Endothelial cell of umbilical vein (primary cell): ENCODE data around the gene ULK1. TPM values are rescaled to one million over a fixed set of nuclear protein-coding genes. Genes with fewer than 3 reads are reported as not detected.

Experiments used
- BruUV-seq: library from RNA; stranded (reverse); fragments of 400-500 nt; replicated peaks from 2 replicates; lab custom pipeline; 2021; lab: Mats Ljungman, UMichigan
- CTCF ChIA-PET: fragments of 300-600, 350-600 bp; sonication (Branson Sonifier 250); formaldehyde crosslinking; loops from one replicate; lab custom pipeline; 2021; ENCODE audit warnings: antibody characterized with exemption, inconsistent platforms; lab: Charles Lee
- POLR2A ChIA-PET: fragments of 300-600, 350-600 bp; sonication (Branson Sonifier 250); formaldehyde crosslinking; loops from one replicate; lab custom pipeline; 2021; ENCODE audit warnings: antibody characterized with exemption, inconsistent platforms; lab: Charles Lee
- DNase-seq: peaks from one replicate; pipeline ENCODE4 v3.0.0-alpha.2; 2011; ENCODE audit warnings: low read depth, low spot score
- FAIRE-seq: peaks from 2 replicates; lab custom pipeline; 2011; peaks lifted over from hg19 to GRCh38; lab: Jason Lieb, UNC
- H2AFZ ChIP-seq: 2 replicates; pipeline ENCODE4 v1.6.0; 2012; ENCODE audit warnings: low read depth, low read length, control low read depth, inconsistent platforms
- H3K27ac ChIP-seq: 2 replicates; pipeline ENCODE4 v1.5.1; 2011; ENCODE audit warnings: low read depth, mild to moderate bottlenecking, control low read depth, low read length, moderate library complexity; ENCODE audit not compliant: insufficient read depth
- H3K27me3 ChIP-seq, 2 experiments: 2 replicates each; pipeline versions ENCODE4 v1.6.0 to v1.6.1; 2011; ENCODE audit warnings: low read length in 2 of 2, mixed read lengths in 1 of 2; ENCODE audit not compliant: control insufficient read depth in 2 of 2, insufficient read depth in 2 of 2
- H3K36me3 ChIP-seq, 2 experiments: 2 replicates in 1 of 2; 3 replicates in 1 of 2; pipeline ENCODE4 v1.5.1; 2011; ENCODE audit warnings: low read length in 2 of 2, mild to moderate bottlenecking in 1 of 2, moderate library complexity in 1 of 2; ENCODE audit not compliant: control insufficient read depth in 2 of 2, insufficient read depth in 2 of 2; ENCODE audit errors: extremely low read depth in 1 of 2
- H3K4me1 ChIP-seq: 3 replicates; pipeline ENCODE4 v1.5.1; 2011; ENCODE audit warnings: mild to moderate bottlenecking, low read length; ENCODE audit not compliant: control insufficient read depth, insufficient read depth; ENCODE audit errors: extremely low read depth
- H3K4me2 ChIP-seq: 2 replicates; pipeline ENCODE4 v1.6.1; 2011; ENCODE audit warnings: low read length, control low read depth, mixed read lengths; ENCODE audit not compliant: insufficient read depth
- H3K4me3 ChIP-seq, 3 experiments: fragments of 200-600 bp in 1 of 3; sonication (generic), shearing (Covaris generic) in 1 of 3; replicated peaks in 1 of 3; 2 replicates each; pipeline ENCODE4 v1.5.1; 2011 to 2016; ENCODE audit warnings: control low read depth in 3 of 3, low read length in 3 of 3, mild to moderate bottlenecking in 2 of 3, inconsistent platforms in 1 of 3, low read depth in 1 of 3, moderate library complexity in 1 of 3; ENCODE audit not compliant: insufficient read depth in 1 of 3
- H3K79me2 ChIP-seq: 2 replicates; pipeline ENCODE4 v1.6.0; 2012; ENCODE audit warnings: low read length, inconsistent platforms; ENCODE audit not compliant: control insufficient read depth, insufficient read depth
- H3K9ac ChIP-seq: replicated peaks from 2 replicates; pipeline ENCODE3; 2011; ENCODE audit warnings: low read length, control low read depth; ENCODE audit not compliant: insufficient read depth; ENCODE audit errors: extremely low read depth
- H3K9me1 ChIP-seq: replicated peaks from 3 replicates; pipeline ENCODE4 v1.6.0; 2011; ENCODE audit warnings: mild to moderate bottlenecking, low read length; ENCODE audit not compliant: control insufficient read depth, insufficient read depth; ENCODE audit errors: extremely low read depth
- H3K9me3 ChIP-seq: replicated peaks from 2 replicates; pipeline ENCODE4 v1.5.1; 2012; ENCODE audit warnings: low read length, inconsistent platforms; ENCODE audit not compliant: control insufficient read depth, insufficient read depth
- H4K20me1 ChIP-seq: replicated peaks from 2 replicates; pipeline ENCODE3; 2011; ENCODE audit warnings: mild to moderate bottlenecking, low read length; ENCODE audit not compliant: control insufficient read depth, insufficient read depth; ENCODE audit errors: extremely low read depth
- CTCF ChIP-seq, 2 donors: IDR thresholded peaks; 1 replicate in 1 of 2; 2 replicates in 1 of 2; pipeline ENCODE4 v1.5.1; 2011; ENCODE audit warnings: low read length in 2 of 2, mild to moderate bottlenecking in 2 of 2, moderate library complexity in 2 of 2, control low read depth in 1 of 2, inconsistent platforms in 1 of 2, low read depth in 1 of 2; ENCODE audit not compliant: insufficient read depth in 1 of 2; ENCODE audit errors: extremely low read depth in 1 of 2
- EZH2 ChIP-seq: IDR thresholded peaks from 2 replicates; pipeline ENCODE4 v1.6.1; 2012; ENCODE audit warnings: borderline replicate concordance, low read depth, mild to moderate bottlenecking, moderate library complexity, low read length, inconsistent platforms; ENCODE audit not compliant: severe bottlenecking
- FOS ChIP-seq: IDR thresholded peaks from 2 replicates; pipeline ENCODE4 v1.6.1; 2011; ENCODE audit warnings: mild to moderate bottlenecking, low read length, moderate library complexity, borderline replicate concordance; ENCODE audit not compliant: insufficient read depth
- GATA2 ChIP-seq: IDR thresholded peaks from 2 replicates; pipeline ENCODE4 v1.7.0; 2011; ENCODE audit warnings: low read depth, mild to moderate bottlenecking, moderate library complexity, mixed read lengths, low read length; ENCODE audit not compliant: insufficient read length, insufficient read depth
- JUN ChIP-seq: IDR thresholded peaks from 2 replicates; pipeline ENCODE4 v1.6.1; 2011; ENCODE audit warnings: borderline replicate concordance, low read depth; ENCODE audit not compliant: insufficient read length, insufficient read depth
- MAX ChIP-seq: IDR thresholded peaks from 2 replicates; pipeline ENCODE4 v1.6.1; 2011; ENCODE audit not compliant: insufficient read depth, insufficient read length
- MYC ChIP-seq: IDR thresholded peaks from one replicate; pipeline ENCODE4 v1.6.1; 2011; ENCODE audit warnings: mild to moderate bottlenecking, low read depth, low read length
- POLR2A ChIP-seq: IDR thresholded peaks from 2 replicates; pipeline ENCODE4 v1.6.1; 2012; ENCODE audit warnings: low read depth, mild to moderate bottlenecking, control low read depth, low read length
- POLR2AphosphoS5 ChIP-seq: IDR thresholded peaks from 2 replicates; pipeline ENCODE4 v1.6.1; 2012; ENCODE audit warnings: low read depth, mild to moderate bottlenecking, control low read depth, low read length, moderate library complexity; ENCODE audit not compliant: insufficient read depth
- dilution Hi-C: fragments of 300-500 bp; cut with MboI; formaldehyde crosslinking; loops from one replicate; pipeline ENCODE4 v1.15.0; 2019; ENCODE audit warnings: low sequenced_read_pairs; ENCODE audit not compliant: extremely low pct_ligation_motif_present
- intact Hi-C: fragments of 100-400 bp; cut with micrococcal nuclease; formaldehyde crosslinking; loops from one replicate; pipeline ENCODE4 v1.10.0; 2022
- polyA plus RNA-seq, 4 experiments: library from polyadenylated mRNA; depleted of rRNA in 3 of 4; stranded (reverse) in 3 of 4; unstranded in 1 of 4; fragments of >200 nt; gene quantifications; 2 replicates each; pipeline versions ENCODE4 v1.2.1 to v1.2.3, GENCODE V29; 2011 to 2012; ENCODE audit warnings: missing spikeins in 1 of 4
- total RNA-seq: library from RNA; stranded (reverse); gene quantifications from 2 replicates; pipeline ENCODE4 v1.2.3, GENCODE V29; 2021

ULK1 gene
- total and polyA plus RNA-seq, 2 donors (not counting 3 experiments of a cell fraction or from before 2014, with no cell fraction given) = 14.4 to 38.2 TPM

GRCh38 chr12:131909081-131909751, 14.8 kb downstream of the ULK1 start:
- CTCF ChIA-PET = no interaction called here

More at GRCh38 chr12:131909081-131909751, 14.8 kb downstream of the ULK1 start:
- no peak overlapping the region for H3K4me2 ChIP-seq
- no peaks in the 10 kb centered on the region for H4K20me1 ChIP-seq
- H2AFZ ChIP-seq = no peak overlapping the region
- no peaks in the 10 kb centered on the region for H3K79me2 ChIP-seq
- H3K27ac ChIP-seq = no peak overlapping the region
- POLR2A ChIA-PET = no interaction called here
- no peaks in the 10 kb centered on the region for H3K27me3 ChIP-seq
- H3K9ac ChIP-seq = no peak overlapping the region
- FAIRE-seq (no peak), DNase-seq (no peak)
- dilution Hi-C loops = no loop called here
- no TSS peak for BruUV-seq
- H3K9me1 ChIP-seq = no peaks in the 10 kb centered on the region
- no peaks in the 10 kb centered on the region for H3K9me3 ChIP-seq
- H3K4me1 ChIP-seq = peaks cover 12% of the 10 kb centered on the region
- H3K4me3 ChIP-seq = no peak overlapping the region
- peaks cover 8 to 29% of the 10 kb centered on the region in 2 experiments for H3K36me3 ChIP-seq
- intact Hi-C loops = no loop called here
- TF ChIP-seq POLR2AphosphoS5 = no peak
- no peak for TF ChIP-seq FOS
- TF ChIP-seq MYC = no peak
- no peak for TF ChIP-seq CTCF (IDR thresholded peaks at IDR 0.05; ENCODE audit: extremely low read depth in 1 of 2, insufficient read depth in 1 of 2, low read depth in 1 of 2, low read length in 2 of 2)
- TF ChIP-seq POLR2A = no peak
- no peak for TF ChIP-seq MAX
- TF ChIP-seq GATA2 = no peak
- no peak for TF ChIP-seq EZH2
- no peak for TF ChIP-seq JUN
